Measurements from ENCODE around the gene ACADS.

DNA sequence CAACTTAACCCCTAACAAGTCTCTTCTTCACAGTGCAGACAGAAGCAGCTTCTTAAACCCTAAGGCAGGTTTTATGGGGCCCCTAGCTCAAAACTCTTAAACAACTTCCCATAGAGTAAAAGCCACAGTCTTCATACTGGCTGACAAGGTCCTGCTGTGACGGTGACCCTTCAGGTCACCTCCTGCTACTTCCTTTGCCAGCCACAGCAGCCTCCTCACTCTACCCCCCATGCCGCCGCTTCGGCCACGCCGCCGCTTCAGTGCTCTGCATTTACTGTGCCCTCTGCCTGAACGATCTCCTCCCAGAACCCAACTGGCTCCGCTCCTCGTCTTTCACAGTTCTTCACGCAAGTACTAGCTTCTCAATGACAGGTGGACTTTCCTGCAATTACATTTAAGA, 45.5 kb downstream of the ACADS start:
- TF ChIP-seq, protein P1, sequence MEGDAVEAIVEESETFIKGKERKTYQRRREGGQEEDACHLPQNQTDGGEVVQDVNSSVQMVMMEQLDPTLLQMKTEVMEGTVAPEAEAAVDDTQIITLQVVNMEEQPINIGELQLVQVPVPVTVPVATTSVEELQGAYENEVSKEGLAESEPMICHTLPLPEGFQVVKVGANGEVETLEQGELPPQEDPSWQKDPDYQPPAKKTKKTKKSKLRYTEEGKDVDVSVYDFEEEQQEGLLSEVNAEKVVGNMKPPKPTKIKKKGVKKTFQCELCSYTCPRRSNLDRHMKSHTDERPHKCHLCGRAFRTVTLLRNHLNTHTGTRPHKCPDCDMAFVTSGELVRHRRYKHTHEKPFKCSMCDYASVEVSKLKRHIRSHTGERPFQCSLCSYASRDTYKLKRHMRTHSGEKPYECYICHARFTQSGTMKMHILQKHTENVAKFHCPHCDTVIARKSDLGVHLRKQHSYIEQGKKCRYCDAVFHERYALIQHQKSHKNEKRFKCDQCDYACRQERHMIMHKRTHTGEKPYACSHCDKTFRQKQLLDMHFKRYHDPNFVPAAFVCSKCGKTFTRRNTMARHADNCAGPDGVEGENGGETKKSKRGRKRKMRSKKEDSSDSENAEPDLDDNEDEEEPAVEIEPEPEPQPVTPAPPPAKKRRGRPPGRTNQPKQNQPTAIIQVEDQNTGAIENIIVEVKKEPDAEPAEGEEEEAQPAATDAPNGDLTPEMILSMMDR (IDR thresholded peaks at IDR 0.05): no peak
- TF ChIP-seq POLR2AphosphoS5 (IDR thresholded peaks at IDR 0.05): no peak
- no peak for TF ChIP-seq POLR2A (IDR thresholded peaks at IDR 0.05)
- no peak for TF ChIP-seq EP300 (IDR thresholded peaks at IDR 0.05)

All from upper lobe of left lung (tissue), 4 donors.